MCF 10A (cell line): ENCODE results near the gene TRMT11. TPM values are rescaled to one million over a fixed set of nuclear protein-coding genes. Genes with fewer than 3 reads are reported as not detected.

Experiments
- BruUV-seq: library from RNA; stranded (reverse); fragments of 400-500 nt; replicated peaks from 2 replicates; lab custom pipeline; 2021; lab: Mats Ljungman, UMichigan
- CTCF ChIA-PET: fragments of 300-600 bp; sonication (Branson Sonifier 250); formaldehyde crosslinking; extraction: SDS; loops from one replicate; lab custom pipeline; 2021; ENCODE audit warnings: antibody characterized with exemption, inconsistent platforms; lab: Yijun Ruan, JAX
- POLR2A ChIA-PET: fragments of 300-600, 350-650 bp; sonication (Branson Sonifier 250); formaldehyde crosslinking; extraction: SDS; loops from one replicate; lab custom pipeline; 2020; ENCODE audit warnings: antibody characterized with exemption, inconsistent platforms; lab: Yijun Ruan, JAX
- DNase-seq: peaks from one replicate; pipeline ENCODE4 v3.0.0-alpha.2; 2018; ENCODE audit not compliant: unreplicated experiment
- H3K27ac Mint-ChIP-seq: one replicate; pipeline ENCODE4 v1.8.0; 2022; ENCODE audit warnings: mild to moderate bottlenecking, low read depth, mixed read lengths; ENCODE audit not compliant: unreplicated experiment
- H3K27me3 Mint-ChIP-seq: one replicate; pipeline ENCODE4 v1.8.0; 2022; ENCODE audit warnings: mixed read lengths; ENCODE audit not compliant: insufficient read depth, unreplicated experiment
- H3K36me3 Mint-ChIP-seq: one replicate; pipeline ENCODE4 v1.8.0; 2022; ENCODE audit warnings: mild to moderate bottlenecking, moderate library complexity, mixed read lengths; ENCODE audit not compliant: insufficient read depth, unreplicated experiment
- H3K4me1 Mint-ChIP-seq: one replicate; pipeline ENCODE4 v1.8.0; 2022; ENCODE audit warnings: mixed read lengths; ENCODE audit not compliant: insufficient read depth, unreplicated experiment
- H3K4me3 Mint-ChIP-seq: one replicate; pipeline ENCODE4 v1.8.0; 2022; ENCODE audit warnings: mild to moderate bottlenecking, moderate library complexity, mixed read lengths; ENCODE audit not compliant: unreplicated experiment
- H3K9me3 Mint-ChIP-seq: one replicate; pipeline ENCODE4 v1.8.0; 2022; ENCODE audit warnings: mixed read lengths; ENCODE audit not compliant: unreplicated experiment
- intact Hi-C: fragments of 100-400 bp; cut with micrococcal nuclease; formaldehyde crosslinking; loops from 2 replicates; pipeline ENCODE4 v1.14.1; 2022
- total RNA-seq: library from RNA; stranded (reverse); gene quantifications from 2 replicates; pipeline ENCODE4 v1.2.3, GENCODE V29; 2022
- TF ChIP-seq, protein P1 (sequence below): fragments of 200-600 bp; IDR thresholded peaks from one replicate; pipeline ENCODE4 v1.8.0; 2022; ENCODE audit warnings: antibody characterized with exemption, mild to moderate bottlenecking; ENCODE audit not compliant: unreplicated experiment

Gene TRMT11
- total RNA-seq, 1 experiment from 2014 or later: 32.5 TPM

DNA sequence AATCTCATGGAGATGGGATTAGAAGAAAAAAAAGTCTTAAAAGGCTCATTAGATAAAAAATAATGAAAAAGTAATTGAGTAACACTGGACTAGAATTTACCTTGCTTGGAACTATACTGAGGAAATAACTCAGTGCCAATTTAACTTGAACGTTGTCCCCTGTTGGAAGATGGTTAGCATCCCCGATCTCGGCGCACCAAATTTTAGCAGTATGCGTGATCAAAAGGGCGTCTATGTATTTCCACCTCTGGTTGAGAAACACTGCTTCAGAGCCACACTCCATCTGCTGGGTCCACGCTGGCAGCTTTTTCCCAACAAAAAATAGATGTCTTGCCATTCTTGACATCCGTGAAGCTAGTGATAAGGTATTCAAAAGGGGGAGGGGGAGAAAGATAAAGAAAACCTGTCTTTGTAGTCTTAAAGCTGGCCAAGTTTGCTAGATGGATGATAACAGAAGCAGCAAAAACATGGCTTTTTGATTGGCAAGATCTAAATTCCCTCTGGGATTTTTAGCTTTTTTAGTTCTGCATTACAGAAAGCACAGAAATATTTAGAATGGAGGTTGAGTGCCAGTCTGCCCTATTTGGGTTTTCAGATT lies 23.3 kb upstream of the TRMT11 start:
- CTCF ChIA-PET: interaction anchor here (0.7 to 3.2 kb wide), 4 partner anchors 10 to 172 kb away, joined by 4 to 30 read pairs (median 5); partner anchors contain the start of gene NCOA7
- Mint-ChIP-seq H3K9me3 (no peaks in the 10 kb centered on the region), H3K36me3 (peaks cover 21% of the 10 kb centered on the region), H3K27me3 (no peaks in the 10 kb centered on the region), H3K4me3 (no peak overlapping the region), H3K27ac (no peak overlapping the region), H3K4me1 (no peaks in the 10 kb centered on the region)
- POLR2A ChIA-PET: interaction anchor here (0.6 to 1.7 kb wide), 4 partner anchors 11 to 95 kb away, joined by 3 read pairs; no protein-coding TSS in a partner anchor
- no peak for DNase-seq
- TF ChIP-seq, protein P1, sequence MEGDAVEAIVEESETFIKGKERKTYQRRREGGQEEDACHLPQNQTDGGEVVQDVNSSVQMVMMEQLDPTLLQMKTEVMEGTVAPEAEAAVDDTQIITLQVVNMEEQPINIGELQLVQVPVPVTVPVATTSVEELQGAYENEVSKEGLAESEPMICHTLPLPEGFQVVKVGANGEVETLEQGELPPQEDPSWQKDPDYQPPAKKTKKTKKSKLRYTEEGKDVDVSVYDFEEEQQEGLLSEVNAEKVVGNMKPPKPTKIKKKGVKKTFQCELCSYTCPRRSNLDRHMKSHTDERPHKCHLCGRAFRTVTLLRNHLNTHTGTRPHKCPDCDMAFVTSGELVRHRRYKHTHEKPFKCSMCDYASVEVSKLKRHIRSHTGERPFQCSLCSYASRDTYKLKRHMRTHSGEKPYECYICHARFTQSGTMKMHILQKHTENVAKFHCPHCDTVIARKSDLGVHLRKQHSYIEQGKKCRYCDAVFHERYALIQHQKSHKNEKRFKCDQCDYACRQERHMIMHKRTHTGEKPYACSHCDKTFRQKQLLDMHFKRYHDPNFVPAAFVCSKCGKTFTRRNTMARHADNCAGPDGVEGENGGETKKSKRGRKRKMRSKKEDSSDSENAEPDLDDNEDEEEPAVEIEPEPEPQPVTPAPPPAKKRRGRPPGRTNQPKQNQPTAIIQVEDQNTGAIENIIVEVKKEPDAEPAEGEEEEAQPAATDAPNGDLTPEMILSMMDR: no peak
- no TSS peak for BruUV-seq
- intact Hi-C loops: no loop called here

DNA sequence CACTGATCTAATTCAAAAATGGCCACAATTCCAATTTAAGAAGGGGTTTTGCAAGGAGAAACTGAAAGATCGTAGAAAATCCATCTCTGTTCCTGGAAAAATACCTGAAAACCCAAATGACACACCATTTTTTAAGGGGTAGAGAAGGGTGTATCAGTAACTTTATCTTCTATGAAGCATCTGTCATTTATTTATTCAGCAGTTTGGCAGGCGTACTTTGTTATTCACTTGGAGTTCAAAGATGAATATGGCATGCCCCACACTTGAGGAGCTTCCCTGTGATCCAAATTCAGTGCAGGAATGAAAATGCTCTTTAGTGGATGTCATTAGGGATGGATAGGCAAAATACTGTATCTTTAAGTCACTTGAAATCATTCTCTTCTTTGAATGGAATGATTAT lies 22.5 kb upstream of the TRMT11 start:
- CTCF ChIA-PET: interaction anchor here (0.9 to 3.2 kb wide), 5 partner anchors 10 to 655 kb away, joined by 3 to 30 read pairs (median 4); no protein-coding TSS in a partner anchor
- Mint-ChIP-seq H3K9me3 (no peaks in the 10 kb centered on the region), H3K4me1 (no peaks in the 10 kb centered on the region), H3K27me3 (no peaks in the 10 kb centered on the region), H3K4me3 (no peak overlapping the region), H3K27ac (no peak overlapping the region), H3K36me3 (peaks cover 28% of the 10 kb centered on the region)
- intact Hi-C loops: no loop called here
- BruUV-seq: no TSS peak
- TF ChIP-seq, protein P1: no peak
- no peak for DNase-seq
- POLR2A ChIA-PET: interaction anchor here (1.0 to 1.1 kb wide), 3 partner anchors 22 to 170 kb away, joined by 3 to 5 read pairs (median 5); partner anchors contain the start of gene TRMT11

DNA sequence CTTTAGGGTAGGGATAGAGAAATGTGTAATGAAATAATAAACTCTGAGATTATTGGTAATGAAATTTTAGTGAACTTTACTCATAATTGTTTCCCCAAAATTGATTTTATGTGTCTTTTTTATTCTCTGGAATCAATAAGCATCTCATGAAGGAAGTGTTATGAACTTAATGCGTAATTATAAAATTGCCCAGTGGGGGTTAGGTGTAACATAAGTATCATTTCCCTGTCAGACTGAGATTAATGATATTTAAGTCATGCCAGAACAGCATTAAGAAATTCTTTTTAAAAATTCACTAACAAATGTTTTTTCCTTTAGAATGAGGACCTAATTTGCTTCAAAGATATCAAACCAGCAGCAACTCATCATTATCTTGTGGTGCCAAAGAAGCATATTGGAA lies 19.8 kb upstream of the TRMT11 start:
- Mint-ChIP-seq H3K9me3 (no peaks in the 10 kb centered on the region), H3K27ac (no peak overlapping the region), H3K4me3 (no peak overlapping the region), H3K4me1 (no peaks in the 10 kb centered on the region), H3K27me3 (no peaks in the 10 kb centered on the region), H3K36me3 (peaks cover 30% of the 10 kb centered on the region)
- ChIA-PET POLR2A (no interaction called here), CTCF (interaction anchor here (1.2 kb wide), 1 partner anchor 14 kb away, joined by 6 read pairs; no protein-coding TSS in a partner anchor)
- DNase-seq: no peak
- intact Hi-C loops: no loop called here
- BruUV-seq: no TSS peak
- TF ChIP-seq, protein P1: no peak

DNA sequence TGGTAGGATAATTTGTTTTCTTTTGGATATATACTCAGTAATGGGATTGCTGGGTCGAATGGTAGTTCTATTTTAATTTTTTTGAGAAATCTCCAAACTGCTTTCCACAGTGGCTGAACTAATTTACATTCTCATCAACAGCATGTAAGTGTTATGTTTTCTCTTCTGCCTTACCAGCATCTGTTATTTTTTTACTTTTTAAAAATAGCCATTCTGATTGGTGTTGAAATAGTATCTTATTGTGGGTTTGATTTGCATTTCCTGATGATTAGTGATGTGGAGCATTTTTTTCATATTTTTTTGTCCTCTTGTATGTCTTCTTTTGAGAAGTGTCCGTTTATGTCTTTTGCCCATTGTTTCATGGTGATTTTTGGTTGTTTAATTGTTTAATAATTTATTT lies 17.8 kb upstream of the TRMT11 start:
- no TSS peak for BruUV-seq
- TF ChIP-seq, protein P1: no peak
- intact Hi-C loops: no loop called here
- Mint-ChIP-seq H3K27ac (no peak overlapping the region), H3K4me1 (no peaks in the 10 kb centered on the region), H3K9me3 (no peaks in the 10 kb centered on the region), H3K4me3 (no peak overlapping the region), H3K36me3 (peaks cover 26% of the 10 kb centered on the region), H3K27me3 (no peaks in the 10 kb centered on the region)
- DNase-seq: no peak
- POLR2A ChIA-PET: interaction anchor here (0.6 to 1.6 kb wide), 2 partner anchors 11 to 18 kb away, joined by 3 read pairs; partner anchors contain the start of gene TRMT11
- CTCF ChIA-PET: interaction anchor here (1.0 to 4.9 kb wide), 3 partner anchors 11 to 655 kb away, joined by 3 to 34 read pairs (median 3); partner anchors contain the start of gene HINT3
